ENCODE data around the gene EID3. TPM values are rescaled to one million over a fixed set of nuclear protein-coding genes. Genes with fewer than 3 reads are reported as not detected.

EID3 gene
- total RNA-seq (2014; rRNA removed; shearing (Covaris generic)) (3.4 and 8.8 TPM in 2 replicates), polyA plus RNA-seq (2016; fragmentation: Nextera tagmentation; extraction: Ambion mirVana) (3.3 and 3.9 TPM in 2 replicates)
- long read RNA-seq, partial matches to known transcripts, result 0 of 3 reads
- long read RNA-seq, other reads (novel, unspliced or antisense), result 0 of 3 reads

DNA sequence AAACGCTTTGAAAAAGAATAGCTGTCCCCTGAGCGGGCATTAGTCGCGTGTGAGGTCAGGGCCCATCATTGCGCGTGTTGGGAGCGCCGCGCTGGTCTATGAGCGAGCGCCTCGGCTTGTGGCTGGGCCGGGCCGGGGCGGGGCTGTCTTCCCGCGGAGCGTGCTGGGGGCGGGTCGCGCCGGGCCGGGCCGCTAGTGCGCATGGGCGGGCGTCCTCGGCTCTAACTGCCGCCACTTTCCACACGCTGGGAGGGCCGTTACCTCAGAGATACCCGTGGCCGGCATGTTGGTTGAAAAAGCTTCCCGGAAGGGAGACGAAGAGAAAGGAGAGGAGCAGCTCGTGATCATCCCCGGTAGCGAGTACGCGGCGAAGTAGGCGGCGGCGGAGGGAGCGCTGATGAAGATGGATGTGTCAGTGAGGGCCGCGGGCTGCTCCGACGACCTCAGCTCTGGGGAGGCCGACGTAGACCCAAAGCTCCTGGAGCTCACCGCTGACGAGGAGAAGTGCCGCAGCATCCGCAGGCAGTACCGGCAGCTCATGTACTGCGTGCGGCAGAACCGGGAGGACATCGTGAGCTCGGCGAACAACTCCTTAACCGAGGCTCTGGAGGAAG lies at the start of gene EID3:
Gene EID3, plus strand, starts transcription at position 202 of the 614 bp plus-strand sequence. Its CDS starts 196 bp downstream, at position 398.
- Mint-ChIP-seq H3K4me1 (peaks cover 53% of the 10 kb centered on the region), H3K36me3 (ENCODE audit: low read depth) (peaks cover 40% of the 10 kb centered on the region), H3K9me3 (no peaks in the 10 kb centered on the region; the same call in 2 of the 3 replicates), H3K27ac (peak within 1 kb of the TSS; percentile 80), H3K27me3 (ENCODE audit: insufficient read depth, low read depth, poor library complexity) (peaks cover 12% of the 10 kb centered on the region), H3K4me3 (peak within 1 kb of the TSS; percentile 75)
- ATAC-seq, result peak; percentile 92
- H2AFZ ChIP-seq, result peak within 1 kb of the TSS; percentile 41; the same call in 1 of the 2 replicates
- peaks cover 65% of the 10 kb centered on the region for H4K20me1 ChIP-seq (replicated peaks; ENCODE audit: insufficient read depth)
- 0 out of 2 replicates have a peak, but pooled peaks cover 3% of the 10 kb centered on the region for H3K27me3 ChIP-seq (ENCODE audit: insufficient read depth)
- H3K4me3 ChIP-seq, result peak within 1 kb of the TSS; percentile 61
- DNase-seq (ENCODE audit: low spot score), result peak; percentile 92
- no peaks in the 10 kb centered on the region for H3K36me3 ChIP-seq (ENCODE audit: insufficient read depth)
- peaks cover 8% of the 10 kb centered on the region for H3F3A ChIP-seq (replicated peaks; ENCODE audit: low read depth)
- H3K4me1 ChIP-seq (ENCODE audit: insufficient read depth), result peaks cover 26% of the 10 kb centered on the region
- TF ChIP-seq EZH2phosphoT487 (IDR thresholded peaks at IDR 0.05; ENCODE audit: unreplicated experiment) (no peak), ZNF331 (CRISPR knock-in tag; IDR thresholded peaks at IDR 0.05; ENCODE audit: low read depth) (no peak), JUNB (IDR thresholded peaks at IDR 0.05; ENCODE audit: unreplicated experiment) (no peak), CREB1 (CRISPR knock-in tag; IDR thresholded peaks at IDR 0.05; ENCODE audit: low read depth) (peak; percentile 80)
- H3K27ac ChIP-seq (ENCODE audit: low read depth), result peak within 1 kb of the TSS; percentile 76
- peak within 1 kb of the TSS; percentile 80 for H3K4me2 ChIP-seq
- H3K79me2 ChIP-seq (replicated peaks; ENCODE audit: insufficient read depth), result peaks cover 85% of the 10 kb centered on the region
- no peaks in the 10 kb centered on the region for H3K9me2 ChIP-seq (ENCODE audit: insufficient read depth)

DNA sequence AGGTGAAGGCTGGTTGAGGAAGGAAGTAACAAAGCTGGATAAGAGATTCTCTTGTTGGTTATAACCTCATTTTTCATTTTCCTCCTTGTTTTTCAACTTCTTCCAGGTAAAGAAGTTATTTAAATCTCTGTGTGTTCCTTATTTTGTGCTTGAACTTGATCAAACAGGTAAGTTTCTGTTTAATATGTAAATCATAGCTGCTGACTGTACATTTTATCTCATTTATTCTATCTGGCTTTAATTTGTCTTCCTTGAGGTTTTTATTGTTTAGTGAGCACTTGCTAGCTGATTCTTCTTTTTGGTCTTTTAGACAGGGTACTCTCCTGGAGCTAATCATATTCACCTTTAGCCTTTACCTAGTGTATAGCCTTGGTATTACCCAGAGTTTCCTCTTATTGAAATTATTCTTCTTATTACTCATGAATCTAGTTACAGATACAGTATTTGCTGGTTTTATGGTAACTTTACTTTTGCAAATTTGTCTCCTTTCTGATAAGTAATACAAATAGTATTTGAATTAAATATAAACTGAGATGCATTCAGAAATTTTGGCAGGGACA lies 45.5 kb upstream of the EID3 start:
- Histone ChIP-seq H3K9me2 (ENCODE audit: insufficient read depth) (no peaks in the 10 kb centered on the region), H3K36me3 (ENCODE audit: insufficient read depth) (no peaks in the 10 kb centered on the region), H3K4me1 (ENCODE audit: insufficient read depth) (no peaks in the 10 kb centered on the region; the same call in 1 of the 2 replicates), H3K27ac (ENCODE audit: low read depth) (no peak overlapping the region), H4K20me1 (replicated peaks; ENCODE audit: insufficient read depth) (no peaks in the 10 kb centered on the region), H3K4me2 (no peak overlapping the region), H2AFZ (no peak overlapping the region), H3K79me2 (replicated peaks; ENCODE audit: insufficient read depth) (no peaks in the 10 kb centered on the region), H3F3A (replicated peaks; ENCODE audit: low read depth) (no peaks in the 10 kb centered on the region), H3K27me3 (ENCODE audit: insufficient read depth) (no peaks in the 10 kb centered on the region), H3K4me3 (no peak overlapping the region)
- Mint-ChIP-seq H3K27me3 (ENCODE audit: insufficient read depth, low read depth, poor library complexity) (peaks cover 2% of the 10 kb centered on the region), H3K9me3 (no peaks in the 10 kb centered on the region), H3K4me1 (no peaks in the 10 kb centered on the region), H3K36me3 (ENCODE audit: low read depth) (no peaks in the 10 kb centered on the region), H3K4me3 (no peak overlapping the region), H3K27ac (no peak overlapping the region)
- DNase-seq (ENCODE audit: low spot score) (no peak), ATAC-seq (no peak)
- TF ChIP-seq, protein P1, sequence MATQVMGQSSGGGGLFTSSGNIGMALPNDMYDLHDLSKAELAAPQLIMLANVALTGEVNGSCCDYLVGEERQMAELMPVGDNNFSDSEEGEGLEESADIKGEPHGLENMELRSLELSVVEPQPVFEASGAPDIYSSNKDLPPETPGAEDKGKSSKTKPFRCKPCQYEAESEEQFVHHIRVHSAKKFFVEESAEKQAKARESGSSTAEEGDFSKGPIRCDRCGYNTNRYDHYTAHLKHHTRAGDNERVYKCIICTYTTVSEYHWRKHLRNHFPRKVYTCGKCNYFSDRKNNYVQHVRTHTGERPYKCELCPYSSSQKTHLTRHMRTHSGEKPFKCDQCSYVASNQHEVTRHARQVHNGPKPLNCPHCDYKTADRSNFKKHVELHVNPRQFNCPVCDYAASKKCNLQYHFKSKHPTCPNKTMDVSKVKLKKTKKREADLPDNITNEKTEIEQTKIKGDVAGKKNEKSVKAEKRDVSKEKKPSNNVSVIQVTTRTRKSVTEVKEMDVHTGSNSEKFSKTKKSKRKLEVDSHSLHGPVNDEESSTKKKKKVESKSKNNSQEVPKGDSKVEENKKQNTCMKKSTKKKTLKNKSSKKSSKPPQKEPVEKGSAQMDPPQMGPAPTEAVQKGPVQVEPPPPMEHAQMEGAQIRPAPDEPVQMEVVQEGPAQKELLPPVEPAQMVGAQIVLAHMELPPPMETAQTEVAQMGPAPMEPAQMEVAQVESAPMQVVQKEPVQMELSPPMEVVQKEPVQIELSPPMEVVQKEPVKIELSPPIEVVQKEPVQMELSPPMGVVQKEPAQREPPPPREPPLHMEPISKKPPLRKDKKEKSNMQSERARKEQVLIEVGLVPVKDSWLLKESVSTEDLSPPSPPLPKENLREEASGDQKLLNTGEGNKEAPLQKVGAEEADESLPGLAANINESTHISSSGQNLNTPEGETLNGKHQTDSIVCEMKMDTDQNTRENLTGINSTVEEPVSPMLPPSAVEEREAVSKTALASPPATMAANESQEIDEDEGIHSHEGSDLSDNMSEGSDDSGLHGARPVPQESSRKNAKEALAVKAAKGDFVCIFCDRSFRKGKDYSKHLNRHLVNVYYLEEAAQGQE (IDR thresholded peaks at IDR 0.05; ENCODE audit: unreplicated experiment), result no peak
- TF ChIP-seq EZH2phosphoT487 (IDR thresholded peaks at IDR 0.05; ENCODE audit: unreplicated experiment) (no peak), NANOG (IDR thresholded peaks at IDR 0.05; ENCODE audit: borderline replicate concordance) (no peak), EZH2 (IDR thresholded peaks at IDR 0.05; ENCODE audit: low read depth, unreplicated experiment) (no peak), ZNF114 (CRISPR knock-in tag; IDR thresholded peaks at IDR 0.05) (no peak), CREB1 (CRISPR knock-in tag; IDR thresholded peaks at IDR 0.05; ENCODE audit: low read depth) (no peak), JUNB (IDR thresholded peaks at IDR 0.05; ENCODE audit: unreplicated experiment) (no peak), ZNF331 (CRISPR knock-in tag; IDR thresholded peaks at IDR 0.05; ENCODE audit: low read depth) (no peak), STAT1 (IDR thresholded peaks at IDR 0.05; ENCODE audit: unreplicated experiment) (no peak), POLR2AphosphoS5 (IDR thresholded peaks at IDR 0.05; ENCODE audit: low read depth) (no peak)
- TF ChIP-seq, protein P2, sequence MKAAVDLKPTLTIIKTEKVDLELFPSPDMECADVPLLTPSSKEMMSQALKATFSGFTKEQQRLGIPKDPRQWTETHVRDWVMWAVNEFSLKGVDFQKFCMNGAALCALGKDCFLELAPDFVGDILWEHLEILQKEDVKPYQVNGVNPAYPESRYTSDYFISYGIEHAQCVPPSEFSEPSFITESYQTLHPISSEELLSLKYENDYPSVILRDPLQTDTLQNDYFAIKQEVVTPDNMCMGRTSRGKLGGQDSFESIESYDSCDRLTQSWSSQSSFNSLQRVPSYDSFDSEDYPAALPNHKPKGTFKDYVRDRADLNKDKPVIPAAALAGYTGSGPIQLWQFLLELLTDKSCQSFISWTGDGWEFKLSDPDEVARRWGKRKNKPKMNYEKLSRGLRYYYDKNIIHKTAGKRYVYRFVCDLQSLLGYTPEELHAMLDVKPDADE (IDR thresholded peaks at IDR 0.05), result no peak

All from GM23338 (cell line).